ENCODE data around the gene ZNF609.

ZNF609 gene

GRCh38 chr15:64460206-64460723 is at the start of gene ZNF609:
TSS of gene ZNF609 (plus strand) at chr15:64460578. CDS start at chr15:64499420, 38,842 bp downstream.
- DNase-seq = peak; percentile 90

- DNase-seq = no peak
Observed at GRCh38 chr15:64412216-64412615, 48.2 kb upstream of the ZNF609 start.

GRCh38 chr15:64422697-64423096 is 37.7 kb upstream of the ZNF609 start:
- DNase-seq = no peak

- DNase-seq = no peak
Observed at GRCh38 chr15:64423970-64424369, 36.4 kb upstream of the ZNF609 start.

GRCh38 chr15:64425221-64425620 is 35.2 kb upstream of the ZNF609 start:
- DNase-seq = no peak

GRCh38 chr15:64426845-64427465 is 33.4 kb upstream of the ZNF609 start:
- no peak for DNase-seq

- DNase-seq = no peak
Observed at GRCh38 chr15:64429448-64429847, 30.9 kb upstream of the ZNF609 start.

- DNase-seq = no peak
Observed at GRCh38 chr15:64430000-64430735, 30.2 kb upstream of the ZNF609 start.

GRCh38 chr15:64437982-64438381 is 22.4 kb upstream of the ZNF609 start:
- DNase-seq = no peak

- DNase-seq = no peak
Observed at GRCh38 chr15:64438653-64439447, 21.5 kb upstream of the ZNF609 start.

GRCh38 chr15:64441852-64442251 is 18.5 kb upstream of the ZNF609 start:
- DNase-seq = no peak

GRCh38 chr15:64443016-64443415 is 17.4 kb upstream of the ZNF609 start:
- no peak for DNase-seq

GRCh38 chr15:64443747-64444621 is 16.4 kb upstream of the ZNF609 start:
- no peak for DNase-seq

GRCh38 chr15:64444836-64445235 is 15.5 kb upstream of the ZNF609 start:
- DNase-seq = no peak

GRCh38 chr15:64447536-64448315 is 12.7 kb upstream of the ZNF609 start:
- DNase-seq = no peak

- no peak for DNase-seq
Observed at GRCh38 chr15:64452988-64453688, 7.2 kb upstream of the ZNF609 start.

- no peak for DNase-seq
Observed at GRCh38 chr15:64453689-64454037, 6.7 kb upstream of the ZNF609 start.

- no peak for DNase-seq
Observed at GRCh38 chr15:64454282-64454681, 6.1 kb upstream of the ZNF609 start.

GRCh38 chr15:64455961-64456371 is 4.4 kb upstream of the ZNF609 start:
- no peak for DNase-seq

GRCh38 chr15:64456634-64457108 is 3.7 kb upstream of the ZNF609 start:
- no peak for DNase-seq

Measured in activated naive CD4-positive, alpha-beta T cell treated with anti-CD3 and anti-CD28 coated beads, Interleukin-2, amount 50 U/mL, for 16 hours (primary cell).